ENCODE data around the gene ALPK1. TPM values are rescaled to one million over a fixed set of nuclear protein-coding genes. Genes with fewer than 3 reads are reported as not detected.

Gene ALPK1
- total RNA-seq, 2 experiments from 2014 or later: 33.7 to 51.1 TPM

GRCh38 chr4:112329672-112330375, 32.7 kb downstream of the ALPK1 start:
- intact Hi-C loops (cut with micrococcal nuclease; ENCODE audit: unreplicated experiment): loop anchor here (5.0 kb wide), 2 partner anchors 272 to 437 kb away; no protein-coding TSS in a partner anchor
- TF ChIP-seq EZH2phosphoT487 (IDR thresholded peaks at IDR 0.05; ENCODE audit: borderline replicate concordance, low read depth, low read length) (no peak), CTCF (conservative IDR thresholded peaks at IDR 0.05; ENCODE audit: low read length) (no peak)
- Histone ChIP-seq H3K4me3 (ENCODE audit: low read depth, low read length, poor library complexity, severe bottlenecking) (no peak overlapping the region), H3K9me3 (ENCODE audit: low read length) (no peaks in the 10 kb centered on the region), H2AFZ (ENCODE audit: low read length) (no peak overlapping the region), H3K4me2 (ENCODE audit: low read length) (no peak overlapping the region), H3K79me2 (ENCODE audit: insufficient read depth, low read depth, low read length) (no peaks in the 10 kb centered on the region), H3K4me1 (ENCODE audit: insufficient read depth, low read length, poor library complexity, severe bottlenecking) (no peaks in the 10 kb centered on the region), H3K27ac (ENCODE audit: low read depth, low read length, poor library complexity, severe bottlenecking) (no peak overlapping the region), H3K36me3 (ENCODE audit: insufficient read depth, low read length) (no peaks in the 10 kb centered on the region), H4K20me1 (ENCODE audit: insufficient read depth, low read length) (no peaks in the 10 kb centered on the region), H3K9me2 (ENCODE audit: insufficient read depth, low read length) (no peaks in the 10 kb centered on the region)
- no TSS peak for BruUV-seq (replicated peaks)
- POLR2A ChIA-PET: no interaction called here
- DNase-seq (ENCODE audit: low spot score): no peak
- CTCF ChIA-PET (ENCODE audit: unreplicated experiment): no interaction called here

GRCh38 chr4:112330921-112331320, 33.8 kb downstream of the ALPK1 start:
- ChIA-PET POLR2A (interaction anchor here (0.6 to 1.1 kb wide), 2 partner anchors 9 to 78 kb away, joined by 3 to 4 read pairs; no protein-coding TSS in a partner anchor), CTCF (ENCODE audit: unreplicated experiment) (no interaction called here)
- Histone ChIP-seq H3K4me3 (ENCODE audit: low read depth, low read length, poor library complexity, severe bottlenecking) (no peak overlapping the region), H3K27ac (ENCODE audit: low read depth, low read length, poor library complexity, severe bottlenecking) (no peak overlapping the region), H3K36me3 (ENCODE audit: insufficient read depth, low read length) (no peaks in the 10 kb centered on the region), H3K4me1 (ENCODE audit: insufficient read depth, low read length, poor library complexity, severe bottlenecking) (no peaks in the 10 kb centered on the region), H3K9me2 (ENCODE audit: insufficient read depth, low read length) (no peaks in the 10 kb centered on the region), H2AFZ (ENCODE audit: low read length) (no peak overlapping the region), H3K79me2 (ENCODE audit: insufficient read depth, low read depth, low read length) (no peaks in the 10 kb centered on the region), H4K20me1 (ENCODE audit: insufficient read depth, low read length) (no peaks in the 10 kb centered on the region), H3K9me3 (ENCODE audit: low read length) (no peaks in the 10 kb centered on the region), H3K4me2 (ENCODE audit: low read length) (no peak overlapping the region)
- TF ChIP-seq CTCF (conservative IDR thresholded peaks at IDR 0.05; ENCODE audit: low read length): no peak
- no peak for TF ChIP-seq EZH2phosphoT487 (IDR thresholded peaks at IDR 0.05; ENCODE audit: borderline replicate concordance, low read depth, low read length)
- BruUV-seq (replicated peaks): no TSS peak
- DNase-seq (ENCODE audit: low spot score): no peak
- intact Hi-C loops (cut with micrococcal nuclease; ENCODE audit: unreplicated experiment): loop anchor here (5.0 kb wide), 1 partner anchor 436 kb away; no protein-coding TSS in a partner anchor

- H3K9me2 ChIP-seq (ENCODE audit: insufficient read depth, low read length): no peaks in the 10 kb centered on the region
- ChIA-PET CTCF (ENCODE audit: unreplicated experiment) (no interaction called here), POLR2A (no interaction called here)
- no peak overlapping the region for H3K27ac ChIP-seq (ENCODE audit: low read depth, low read length, poor library complexity, severe bottlenecking)
- H4K20me1 ChIP-seq (ENCODE audit: insufficient read depth, low read length): no peaks in the 10 kb centered on the region
- intact Hi-C loops (cut with micrococcal nuclease; ENCODE audit: unreplicated experiment): loop anchor here (5.0 kb wide), 1 partner anchor 435 kb away; no protein-coding TSS in a partner anchor
- no peak for DNase-seq (ENCODE audit: low spot score)
- H3K9me3 ChIP-seq (ENCODE audit: low read length): no peaks in the 10 kb centered on the region
- no peak overlapping the region for H3K4me2 ChIP-seq (ENCODE audit: low read length)
- TF ChIP-seq CTCF (conservative IDR thresholded peaks at IDR 0.05; ENCODE audit: low read length): no peak
- no peak for TF ChIP-seq EZH2phosphoT487 (IDR thresholded peaks at IDR 0.05; ENCODE audit: borderline replicate concordance, low read depth, low read length)
- no peaks in the 10 kb centered on the region for H3K36me3 ChIP-seq (ENCODE audit: insufficient read depth, low read length)
- no peaks in the 10 kb centered on the region for H3K4me1 ChIP-seq (ENCODE audit: insufficient read depth, low read length, poor library complexity, severe bottlenecking)
- no TSS peak for BruUV-seq (replicated peaks)
- H3K79me2 ChIP-seq (ENCODE audit: insufficient read depth, low read depth, low read length): no peaks in the 10 kb centered on the region
- H3K4me3 ChIP-seq (ENCODE audit: low read depth, low read length, poor library complexity, severe bottlenecking): no peak overlapping the region
- H2AFZ ChIP-seq (ENCODE audit: low read length): no peak overlapping the region
Measured at GRCh38 chr4:112332398-112332797, 35.2 kb downstream of the ALPK1 start.
